Neural progenitor cell (in vitro differentiated cells): ENCODE measurements around the gene RNF222. TPM values are rescaled to one million over a fixed set of nuclear protein-coding genes. Genes with fewer than 3 reads are reported as not detected.

Experiments
- DNase-seq: peaks from one replicate; pipeline ENCODE4 v3.0.0-alpha.2; 2016; ENCODE audit warnings: low spot score
- H2AFZ ChIP-seq: fragments of 200-600 bp; sonication (generic); replicated peaks from 2 replicates; pipeline ENCODE4 v1.6.1; 2016; ENCODE audit warnings: antibody characterized with exemption
- H3F3A ChIP-seq: fragments of 200-600 bp; sonication (generic); 2 replicates; pipeline ENCODE4 v1.6.1; 2016; ENCODE audit warnings: antibody characterized with exemption, low read depth
- H3K27ac ChIP-seq: fragments of 200-600 bp; sonication (generic); 2 replicates; pipeline ENCODE4 v1.5.1; 2016; ENCODE audit warnings: mild to moderate bottlenecking
- H3K27me3 ChIP-seq: fragments of 200-600 bp; sonication (generic); 2 replicates; pipeline ENCODE4 v1.6.1; 2016; ENCODE audit warnings: mild to moderate bottlenecking, moderate library complexity
- H3K36me3 ChIP-seq: fragments of 200-600 bp; sonication (generic); 2 replicates; pipeline ENCODE4 v1.5.1; 2016
- H3K4me1 ChIP-seq: fragments of 200-600 bp; sonication (generic); 2 replicates; pipeline ENCODE4 v1.6.1; 2016; ENCODE audit warnings: mixed run types
- H3K4me2 ChIP-seq: fragments of 200-600 bp; sonication (generic); 2 replicates; pipeline ENCODE4 v1.6.1; 2016
- H3K4me3 ChIP-seq: fragments of 200-600 bp; sonication (generic); 2 replicates; pipeline ENCODE4 v1.5.1; 2016
- H3K79me2 ChIP-seq: fragments of 200-600 bp; sonication (generic); 2 replicates; pipeline ENCODE4 v1.6.1; 2016; ENCODE audit warnings: low read depth
- H3K9ac ChIP-seq: fragments of 200-600 bp; sonication (generic); 2 replicates; pipeline ENCODE4 v1.6.1; 2016
- H3K9me3 ChIP-seq: fragments of 200-600 bp; sonication (generic); 2 replicates; pipeline ENCODE4 v1.5.1; 2016; ENCODE audit warnings: low read depth
- H4K20me1 ChIP-seq: fragments of 200-600 bp; sonication (generic); 2 replicates; pipeline ENCODE4 v1.6.1; 2016; ENCODE audit warnings: low read depth
- H3K27ac Mint-ChIP-seq: 3 replicates; pipeline ENCODE4 v1.8.0; 2021; ENCODE audit warnings: mixed read lengths
- H3K27me3 Mint-ChIP-seq: 2 replicates; pipeline ENCODE4 v1.8.0; 2022; ENCODE audit warnings: low read depth, mild to moderate bottlenecking, inconsistent platforms, moderate library complexity, mixed read lengths; ENCODE audit not compliant: insufficient read depth
- H3K36me3 Mint-ChIP-seq: 3 replicates; pipeline ENCODE4 v1.8.0; 2021; ENCODE audit warnings: mixed read lengths
- H3K4me1 Mint-ChIP-seq: 3 replicates; pipeline ENCODE4 v1.8.0; 2021; ENCODE audit warnings: mixed read lengths
- H3K4me3 Mint-ChIP-seq: 3 replicates; pipeline ENCODE4 v1.8.0; 2021; ENCODE audit warnings: mild to moderate bottlenecking, moderate library complexity, mixed read lengths
- H3K9me3 Mint-ChIP-seq: 3 replicates; pipeline ENCODE4 v1.8.0; 2020; ENCODE audit warnings: mixed read lengths
- EZH2 ChIP-seq: fragments of 200-600 bp; sonication (generic); IDR thresholded peaks from 2 replicates; pipeline ENCODE4 v1.6.1; 2017; ENCODE audit warnings: antibody characterized with exemption, mild to moderate bottlenecking, moderate library complexity
- EZH2phosphoT487 ChIP-seq: fragments of 200-600 bp; sonication (generic); IDR thresholded peaks from 2 replicates; pipeline ENCODE4 v1.6.1; 2017; ENCODE audit warnings: antibody characterized with exemption
- total RNA-seq: library from RNA; depleted of rRNA; stranded (reverse); fragments of >200 nt; gene quantifications from 2 replicates; pipeline ENCODE4 v1.2.3, GENCODE V29; 2015; ENCODE audit warnings: low replicate concordance
- TF ChIP-seq, protein P1 (sequence below): fragments of 200-600 bp; sonication (generic); IDR thresholded peaks from 2 replicates; pipeline ENCODE4 v1.5.1; 2017; ENCODE audit warnings: antibody characterized with exemption, mild to moderate bottlenecking

RNF222 gene
- total RNA-seq, 1 donor from 2014 or later = not detected

DNA sequence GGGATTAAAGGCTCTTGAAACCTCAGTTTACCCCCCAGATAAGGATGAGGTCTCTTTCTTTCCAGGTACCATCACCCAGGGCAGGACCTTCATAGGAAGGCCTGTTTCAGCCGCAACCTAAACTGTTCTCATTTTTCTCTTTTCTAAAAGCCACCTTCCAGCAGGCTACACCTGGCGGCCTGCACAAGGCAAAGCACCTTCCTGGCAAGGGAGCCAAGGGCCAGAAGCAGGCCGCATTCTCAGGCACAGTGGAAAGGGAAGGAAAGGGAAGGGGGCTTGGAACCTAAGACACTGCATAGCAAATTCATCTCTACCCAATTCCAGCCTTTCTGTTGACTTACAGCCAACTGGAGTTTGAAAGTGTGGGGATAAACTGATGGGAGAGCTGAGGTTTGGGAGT lies 29.2 kb upstream of the RNF222 start:
- Histone ChIP-seq H3K4me2 (no peak overlapping the region), H3K36me3 (no peaks in the 10 kb centered on the region), H3K27ac (no peak overlapping the region), H2AFZ (no peak overlapping the region), H3K9ac (no peak overlapping the region), H3K4me3 (no peak overlapping the region), H3K9me3 (no peaks in the 10 kb centered on the region), H4K20me1 (no peaks in the 10 kb centered on the region), H3K4me1 (no peaks in the 10 kb centered on the region), H3F3A (no peaks in the 10 kb centered on the region), H3K27me3 (no peaks in the 10 kb centered on the region), H3K79me2 (no peaks in the 10 kb centered on the region)
- H3K4me1 Mint-ChIP-seq = peaks cover 22% of the 10 kb centered on the region
- no peak for DNase-seq
- no peak for TF ChIP-seq EZH2phosphoT487
- no peak for TF ChIP-seq EZH2
- TF ChIP-seq, protein P1, sequence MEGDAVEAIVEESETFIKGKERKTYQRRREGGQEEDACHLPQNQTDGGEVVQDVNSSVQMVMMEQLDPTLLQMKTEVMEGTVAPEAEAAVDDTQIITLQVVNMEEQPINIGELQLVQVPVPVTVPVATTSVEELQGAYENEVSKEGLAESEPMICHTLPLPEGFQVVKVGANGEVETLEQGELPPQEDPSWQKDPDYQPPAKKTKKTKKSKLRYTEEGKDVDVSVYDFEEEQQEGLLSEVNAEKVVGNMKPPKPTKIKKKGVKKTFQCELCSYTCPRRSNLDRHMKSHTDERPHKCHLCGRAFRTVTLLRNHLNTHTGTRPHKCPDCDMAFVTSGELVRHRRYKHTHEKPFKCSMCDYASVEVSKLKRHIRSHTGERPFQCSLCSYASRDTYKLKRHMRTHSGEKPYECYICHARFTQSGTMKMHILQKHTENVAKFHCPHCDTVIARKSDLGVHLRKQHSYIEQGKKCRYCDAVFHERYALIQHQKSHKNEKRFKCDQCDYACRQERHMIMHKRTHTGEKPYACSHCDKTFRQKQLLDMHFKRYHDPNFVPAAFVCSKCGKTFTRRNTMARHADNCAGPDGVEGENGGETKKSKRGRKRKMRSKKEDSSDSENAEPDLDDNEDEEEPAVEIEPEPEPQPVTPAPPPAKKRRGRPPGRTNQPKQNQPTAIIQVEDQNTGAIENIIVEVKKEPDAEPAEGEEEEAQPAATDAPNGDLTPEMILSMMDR = no peak
- peaks cover 4% of the 10 kb centered on the region for H3K27me3 Mint-ChIP-seq
- no peak overlapping the region for H3K27ac Mint-ChIP-seq
- H3K4me3 Mint-ChIP-seq = no peak overlapping the region
- no peaks in the 10 kb centered on the region for H3K36me3 Mint-ChIP-seq
- no peaks in the 10 kb centered on the region for H3K9me3 Mint-ChIP-seq

DNA sequence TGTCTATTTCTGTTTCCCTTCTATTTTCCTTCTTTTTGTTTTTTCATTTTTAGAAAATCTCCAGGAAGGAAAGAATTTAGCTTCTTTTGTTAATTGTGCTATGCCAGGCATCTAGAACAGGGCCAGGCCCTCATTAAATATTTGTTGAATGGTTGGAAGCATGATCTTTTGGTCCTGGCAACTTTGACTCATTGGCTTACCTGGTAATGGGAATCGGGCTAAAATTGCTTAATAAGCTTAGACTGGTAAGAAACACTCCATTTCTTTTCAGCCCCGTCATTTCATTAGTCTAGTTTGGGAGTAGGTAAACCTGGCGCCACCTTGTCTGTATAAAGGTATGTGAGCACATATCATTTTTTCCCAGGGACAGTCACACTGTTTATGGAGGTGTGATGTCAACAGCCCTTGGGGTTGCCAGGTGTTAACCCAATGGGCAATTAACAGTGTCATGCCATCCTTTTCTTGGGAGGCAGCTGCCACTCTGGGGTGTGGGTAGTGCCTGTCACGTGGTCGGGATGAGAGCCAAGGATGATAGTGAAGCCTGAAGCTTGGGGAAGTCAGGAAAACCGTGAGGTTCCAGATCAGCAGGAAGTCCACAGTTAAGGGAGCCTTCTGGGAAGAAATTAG lies 28.6 kb upstream of the RNF222 start:
- H3K4me3 ChIP-seq = no peak overlapping the region
- no peak overlapping the region for H3K4me3 Mint-ChIP-seq
- H3K27ac ChIP-seq = no peak overlapping the region
- no peaks in the 10 kb centered on the region for H3F3A ChIP-seq
- no peaks in the 10 kb centered on the region for H3K36me3 ChIP-seq
- H3K4me2 ChIP-seq = no peak overlapping the region
- H3K9me3 Mint-ChIP-seq = no peaks in the 10 kb centered on the region
- no peaks in the 10 kb centered on the region for H3K36me3 Mint-ChIP-seq
- DNase-seq = no peak
- no peaks in the 10 kb centered on the region for H3K27me3 ChIP-seq
- H3K9ac ChIP-seq = no peak overlapping the region
- H3K27me3 Mint-ChIP-seq = peaks cover 4% of the 10 kb centered on the region
- no peaks in the 10 kb centered on the region for H3K4me1 ChIP-seq
- no peak for TF ChIP-seq EZH2phosphoT487
- TF ChIP-seq, protein P1 = no peak
- TF ChIP-seq EZH2 = no peak
- H3K27ac Mint-ChIP-seq = no peak overlapping the region
- no peaks in the 10 kb centered on the region for H3K9me3 ChIP-seq
- no peak overlapping the region for H2AFZ ChIP-seq
- no peaks in the 10 kb centered on the region for H3K79me2 ChIP-seq
- H4K20me1 ChIP-seq = no peaks in the 10 kb centered on the region
- H3K4me1 Mint-ChIP-seq = peaks cover 22% of the 10 kb centered on the region

DNA sequence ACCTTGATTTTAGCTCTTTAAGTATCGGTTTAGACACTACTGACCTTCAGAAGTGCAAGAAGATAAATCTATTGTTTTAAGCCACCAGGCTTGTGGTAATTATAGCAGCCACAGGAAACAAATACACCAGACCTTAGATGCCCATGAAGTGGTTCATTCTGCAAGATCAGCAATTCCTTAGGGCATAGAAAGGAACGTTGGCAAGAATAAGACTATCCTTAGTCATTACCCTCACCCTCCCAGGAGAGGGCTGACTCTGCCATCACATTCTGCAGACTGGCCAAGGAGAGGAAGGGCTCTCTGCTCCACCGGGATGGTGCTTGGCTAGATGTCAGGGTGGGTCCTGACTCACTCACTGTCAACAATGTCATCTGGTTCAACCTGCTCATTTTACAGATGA lies 23.9 kb upstream of the RNF222 start:
- no peak for DNase-seq
- H3K27me3 Mint-ChIP-seq = peaks cover 9% of the 10 kb centered on the region
- Histone ChIP-seq H3K27ac (no peak overlapping the region), H3K9me3 (no peaks in the 10 kb centered on the region), H3K9ac (no peak overlapping the region), H4K20me1 (no peaks in the 10 kb centered on the region), H3K27me3 (peaks cover 17% of the 10 kb centered on the region), H3K79me2 (no peaks in the 10 kb centered on the region), H2AFZ (no peak overlapping the region), H3K36me3 (no peaks in the 10 kb centered on the region), H3F3A (no peaks in the 10 kb centered on the region), H3K4me2 (no peak overlapping the region), H3K4me1 (no peaks in the 10 kb centered on the region), H3K4me3 (no peak overlapping the region)
- H3K4me3 Mint-ChIP-seq = no peak overlapping the region
- no peaks in the 10 kb centered on the region for H3K36me3 Mint-ChIP-seq
- no peaks in the 10 kb centered on the region for H3K9me3 Mint-ChIP-seq
- TF ChIP-seq EZH2 (no peak), EZH2phosphoT487 (no peak)
- TF ChIP-seq, protein P1 = no peak
- H3K4me1 Mint-ChIP-seq = peaks cover 22% of the 10 kb centered on the region
- H3K27ac Mint-ChIP-seq = no peak overlapping the region
